PC-9 (cell line): ENCODE data around the gene RBM12.

Source experiments
- EZH2 ChIP-seq: fragments of 200-600 bp; sonication (generic); IDR thresholded peaks from 2 replicates; pipeline ENCODE4 v1.8.0; 2017; ENCODE audit warnings: antibody characterized with exemption, low read depth
- TF ChIP-seq, protein P1 (sequence below): fragments of 200-600 bp; sonication (generic); conservative IDR thresholded peaks from 2 replicates; pipeline ENCODE4 v1.6.1; 2017; ENCODE audit warnings: mixed run types, antibody characterized with exemption, mild to moderate bottlenecking, moderate library complexity

DNA sequence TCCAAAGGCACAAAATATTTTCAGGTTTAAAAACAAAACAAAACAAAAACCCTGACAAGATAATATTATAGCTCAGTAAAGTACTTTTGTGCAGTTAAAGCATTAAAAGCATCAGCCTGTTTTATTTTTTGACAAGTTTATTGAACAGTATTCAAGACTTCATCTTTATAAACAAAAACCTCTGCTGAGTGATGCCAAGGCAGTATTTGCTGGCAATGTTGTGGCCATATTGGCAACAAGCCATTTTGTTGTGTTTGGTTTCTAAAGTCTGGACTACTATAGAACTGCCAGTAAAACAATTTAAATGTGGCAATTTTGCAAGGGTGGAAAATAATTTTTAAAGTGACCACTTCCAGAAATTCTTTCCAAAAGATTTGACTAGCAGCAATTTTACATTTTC lies 15.9 kb downstream of the RBM12 start:
- TF ChIP-seq, protein P1, sequence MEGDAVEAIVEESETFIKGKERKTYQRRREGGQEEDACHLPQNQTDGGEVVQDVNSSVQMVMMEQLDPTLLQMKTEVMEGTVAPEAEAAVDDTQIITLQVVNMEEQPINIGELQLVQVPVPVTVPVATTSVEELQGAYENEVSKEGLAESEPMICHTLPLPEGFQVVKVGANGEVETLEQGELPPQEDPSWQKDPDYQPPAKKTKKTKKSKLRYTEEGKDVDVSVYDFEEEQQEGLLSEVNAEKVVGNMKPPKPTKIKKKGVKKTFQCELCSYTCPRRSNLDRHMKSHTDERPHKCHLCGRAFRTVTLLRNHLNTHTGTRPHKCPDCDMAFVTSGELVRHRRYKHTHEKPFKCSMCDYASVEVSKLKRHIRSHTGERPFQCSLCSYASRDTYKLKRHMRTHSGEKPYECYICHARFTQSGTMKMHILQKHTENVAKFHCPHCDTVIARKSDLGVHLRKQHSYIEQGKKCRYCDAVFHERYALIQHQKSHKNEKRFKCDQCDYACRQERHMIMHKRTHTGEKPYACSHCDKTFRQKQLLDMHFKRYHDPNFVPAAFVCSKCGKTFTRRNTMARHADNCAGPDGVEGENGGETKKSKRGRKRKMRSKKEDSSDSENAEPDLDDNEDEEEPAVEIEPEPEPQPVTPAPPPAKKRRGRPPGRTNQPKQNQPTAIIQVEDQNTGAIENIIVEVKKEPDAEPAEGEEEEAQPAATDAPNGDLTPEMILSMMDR: no peak
- no peak for TF ChIP-seq EZH2
